RWPE2 (cell line): ENCODE data around the gene HLCS.

ENCODE experiments used
- ATAC-seq: fragments of 200-7000 bp; cut with Tn5 transposase; 3 replicates; pipeline ENCODE4 v1.9.1; 2021; ENCODE audit warnings: low read depth
- DNase-seq: peaks from one replicate; pipeline ENCODE4 v3.0.0-alpha.2; 2020; ENCODE audit warnings: low spot score
- H3K27ac ChIP-seq: fragments of 450-650 bp; 2 replicates; pipeline ENCODE4 v1.5.1; 2017; ENCODE audit warnings: mild to moderate bottlenecking; ENCODE audit not compliant: poor library complexity, severe bottlenecking
- H3K27me3 ChIP-seq: fragments of 250-450 bp; sonication (Bioruptor Pico); 2 replicates; pipeline ENCODE4 v1.5.1; 2021; ENCODE audit warnings: mild to moderate bottlenecking, moderate library complexity; ENCODE audit not compliant: insufficient read depth, poor library complexity, severe bottlenecking
- H3K36me3 ChIP-seq: fragments of 250-450 bp; sonication (Bioruptor Pico); 2 replicates; pipeline ENCODE4 v1.5.1; 2020; ENCODE audit warnings: low read depth, mild to moderate bottlenecking, moderate library complexity
- H3K4me1 ChIP-seq: fragments of 250-450 bp; sonication (Bioruptor Pico); 2 replicates; pipeline ENCODE4 v1.5.1; 2021; ENCODE audit warnings: mild to moderate bottlenecking, moderate library complexity; ENCODE audit not compliant: insufficient read depth, poor library complexity, severe bottlenecking
- H3K4me3 ChIP-seq: fragments of 250-450 bp; sonication (Bioruptor Pico); 2 replicates; pipeline ENCODE4 v1.5.1; 2021; ENCODE audit warnings: mild to moderate bottlenecking, moderate library complexity; ENCODE audit not compliant: severe bottlenecking
- H3K9me3 ChIP-seq: fragments of 250-450 bp; sonication (Bioruptor Pico); 2 replicates; pipeline ENCODE4 v1.5.1; 2021; ENCODE audit warnings: mild to moderate bottlenecking, moderate library complexity; ENCODE audit not compliant: severe bottlenecking
- TF ChIP-seq, protein P1 (sequence below): fragments of 450-650 bp; IDR thresholded peaks from one replicate; pipeline ENCODE4 v1.5.1; 2017; ENCODE audit warnings: mild to moderate bottlenecking, moderate library complexity; ENCODE audit not compliant: poor library complexity, severe bottlenecking

The HLCS gene

DNA sequence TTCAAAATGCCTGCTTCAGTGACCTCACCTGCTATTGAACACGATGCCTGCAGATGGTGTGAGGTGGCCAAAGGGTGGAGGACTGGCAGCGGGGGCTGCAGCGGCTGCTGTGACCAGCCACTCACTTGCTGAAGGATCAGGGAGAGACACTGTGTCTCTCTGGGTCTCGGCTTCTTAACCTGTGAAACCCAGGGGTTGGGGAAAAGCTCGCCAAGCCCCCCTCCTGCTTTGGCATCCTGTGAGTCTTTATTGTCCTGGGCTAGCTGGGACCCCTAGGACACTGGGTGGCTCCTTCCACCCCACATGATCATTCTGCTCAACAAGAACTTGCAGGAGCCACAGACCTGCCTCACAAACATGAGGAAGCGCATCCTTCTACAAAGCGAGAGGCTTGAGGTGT, 154.7 kb downstream of the HLCS start:
- no peak for DNase-seq
- H3K36me3 ChIP-seq, result no peaks in the 10 kb centered on the region
- ATAC-seq, result no peak
- no peaks in the 10 kb centered on the region for H3K27me3 ChIP-seq
- no peak overlapping the region for H3K27ac ChIP-seq
- H3K4me3 ChIP-seq, result no peak overlapping the region
- H3K4me1 ChIP-seq, result no peaks in the 10 kb centered on the region
- TF ChIP-seq, protein P1, sequence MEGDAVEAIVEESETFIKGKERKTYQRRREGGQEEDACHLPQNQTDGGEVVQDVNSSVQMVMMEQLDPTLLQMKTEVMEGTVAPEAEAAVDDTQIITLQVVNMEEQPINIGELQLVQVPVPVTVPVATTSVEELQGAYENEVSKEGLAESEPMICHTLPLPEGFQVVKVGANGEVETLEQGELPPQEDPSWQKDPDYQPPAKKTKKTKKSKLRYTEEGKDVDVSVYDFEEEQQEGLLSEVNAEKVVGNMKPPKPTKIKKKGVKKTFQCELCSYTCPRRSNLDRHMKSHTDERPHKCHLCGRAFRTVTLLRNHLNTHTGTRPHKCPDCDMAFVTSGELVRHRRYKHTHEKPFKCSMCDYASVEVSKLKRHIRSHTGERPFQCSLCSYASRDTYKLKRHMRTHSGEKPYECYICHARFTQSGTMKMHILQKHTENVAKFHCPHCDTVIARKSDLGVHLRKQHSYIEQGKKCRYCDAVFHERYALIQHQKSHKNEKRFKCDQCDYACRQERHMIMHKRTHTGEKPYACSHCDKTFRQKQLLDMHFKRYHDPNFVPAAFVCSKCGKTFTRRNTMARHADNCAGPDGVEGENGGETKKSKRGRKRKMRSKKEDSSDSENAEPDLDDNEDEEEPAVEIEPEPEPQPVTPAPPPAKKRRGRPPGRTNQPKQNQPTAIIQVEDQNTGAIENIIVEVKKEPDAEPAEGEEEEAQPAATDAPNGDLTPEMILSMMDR, result no peak
- peaks cover 2% of the 10 kb centered on the region for H3K9me3 ChIP-seq

DNA sequence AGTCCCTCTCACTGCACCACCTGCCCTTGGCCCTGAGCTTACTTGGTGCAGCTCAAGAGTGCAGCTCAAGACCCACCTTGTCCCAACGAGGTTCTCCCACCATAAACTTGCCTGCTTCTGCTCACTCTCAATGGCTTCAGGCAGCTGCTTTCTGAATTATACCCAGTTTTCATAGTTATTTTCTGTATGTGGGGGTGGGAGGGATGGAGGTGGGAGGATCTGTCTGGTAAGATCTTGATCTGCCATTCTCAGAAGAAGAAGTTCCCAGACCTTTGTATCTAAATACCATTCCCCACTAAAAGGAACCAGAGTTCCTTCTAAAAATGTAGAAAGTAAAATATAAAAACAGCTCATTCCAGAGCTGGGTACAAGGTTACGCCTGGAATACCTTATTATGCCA, 156.0 kb downstream of the HLCS start:
- Histone ChIP-seq H3K27me3 (no peaks in the 10 kb centered on the region), H3K4me3 (no peak overlapping the region), H3K27ac (no peak overlapping the region), H3K36me3 (no peaks in the 10 kb centered on the region), H3K9me3 (peaks cover 2% of the 10 kb centered on the region), H3K4me1 (no peaks in the 10 kb centered on the region)
- ATAC-seq, result no peak
- no peak for DNase-seq
- TF ChIP-seq, protein P1, result no peak

DNA sequence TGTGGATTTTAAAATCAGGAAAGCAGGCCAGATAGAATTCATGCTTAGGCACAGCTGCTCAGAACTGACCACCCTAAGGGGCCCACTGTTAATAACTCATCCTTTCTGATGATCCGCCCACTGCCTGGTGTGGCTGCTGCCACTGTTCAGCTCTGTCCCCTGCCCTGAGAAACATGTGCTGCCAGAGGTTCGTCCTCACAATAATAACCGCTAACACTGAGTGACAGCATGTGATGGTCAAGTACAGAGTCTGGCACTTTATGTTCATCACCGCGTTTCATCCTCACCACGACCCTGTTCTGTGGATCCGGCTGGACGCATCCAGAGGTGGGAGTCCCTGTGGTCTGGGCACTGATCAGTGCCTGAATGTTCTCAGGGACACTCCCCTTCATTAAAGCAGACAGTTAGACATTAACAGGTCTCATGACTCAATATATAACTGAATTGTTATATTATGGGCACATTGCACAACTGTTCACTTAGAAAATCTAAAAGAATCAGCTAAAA, 159.0 kb downstream of the HLCS start:
- ATAC-seq (no peak), DNase-seq (no peak)
- H3K9me3 ChIP-seq, result peaks cover 2% of the 10 kb centered on the region
- TF ChIP-seq, protein P1, result no peak
- H3K27me3 ChIP-seq, result no peaks in the 10 kb centered on the region
- no peaks in the 10 kb centered on the region for H3K4me1 ChIP-seq
- no peak overlapping the region for H3K27ac ChIP-seq
- no peak overlapping the region for H3K4me3 ChIP-seq
- no peaks in the 10 kb centered on the region for H3K36me3 ChIP-seq

DNA sequence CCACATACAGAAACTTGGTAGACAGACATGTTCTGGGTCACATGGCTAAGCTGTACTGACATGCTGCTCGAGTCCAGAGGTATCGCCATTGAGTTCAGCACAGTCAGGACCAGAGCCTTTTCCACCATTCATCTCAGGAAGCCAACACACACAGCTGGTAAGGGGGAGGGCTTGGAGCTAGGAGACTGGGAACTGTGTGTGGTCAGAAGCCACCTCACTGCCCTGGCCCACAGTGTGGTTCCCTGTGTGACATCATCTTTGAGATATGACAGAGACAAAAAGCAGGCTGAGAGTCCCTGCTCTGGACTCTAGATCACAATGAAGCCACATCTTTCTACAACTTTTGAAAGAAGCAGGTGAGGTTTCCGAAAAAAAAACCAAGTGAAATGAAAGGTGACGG, 160.4 kb downstream of the HLCS start:
- TF ChIP-seq, protein P1, result no peak

DNA sequence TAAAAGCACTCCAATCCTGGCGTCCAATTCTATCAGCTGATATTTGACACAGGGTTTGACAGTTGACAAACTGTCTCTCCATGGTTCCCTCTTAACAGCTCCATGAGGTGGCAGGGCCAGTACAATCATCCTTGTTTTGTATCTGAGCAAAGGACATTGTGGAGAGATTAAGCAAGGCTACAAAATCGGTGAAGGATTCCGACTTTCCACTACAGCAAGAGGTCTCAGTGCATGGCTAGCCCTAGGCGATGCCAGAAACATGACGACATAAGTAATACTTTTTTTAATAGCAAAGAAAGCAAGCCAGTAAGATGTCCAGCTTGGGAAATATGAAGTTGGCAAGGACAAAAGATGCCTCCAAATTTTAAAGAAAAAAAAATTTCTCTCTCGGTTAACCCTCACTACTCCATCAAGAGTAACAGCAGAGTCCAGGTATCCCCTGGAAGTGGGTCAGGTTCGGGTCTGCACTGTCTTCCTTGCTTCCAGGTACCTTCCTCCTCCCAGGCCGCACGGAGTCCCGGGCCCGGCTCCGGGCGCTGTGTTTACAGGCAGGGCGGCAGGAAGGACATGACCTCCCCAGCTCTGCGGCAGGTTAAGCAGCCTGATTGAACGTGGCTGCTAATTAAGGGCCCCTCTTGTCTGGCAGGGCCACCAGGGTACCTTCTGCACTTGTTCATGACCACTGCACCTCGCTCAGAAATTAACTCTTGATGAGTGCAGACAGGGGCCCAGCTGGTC, 161.4 kb downstream of the HLCS start:
- Histone ChIP-seq H3K27me3 (no peaks in the 10 kb centered on the region), H3K36me3 (no peaks in the 10 kb centered on the region), H3K9me3 (no peaks in the 10 kb centered on the region), H3K4me3 (no peak overlapping the region), H3K4me1 (no peaks in the 10 kb centered on the region), H3K27ac (no peak overlapping the region)
- ATAC-seq (no peak), DNase-seq (no peak)
- TF ChIP-seq, protein P1, result no peak

More for the DNA sequence above, 160.4 kb downstream of the HLCS start:
- no peak overlapping the region for H3K4me3 ChIP-seq
- H3K27ac ChIP-seq, result no peak overlapping the region
- no peaks in the 10 kb centered on the region for H3K27me3 ChIP-seq
- H3K9me3 ChIP-seq, result peaks cover 2% of the 10 kb centered on the region
- ATAC-seq (no peak), DNase-seq (no peak)
- H3K36me3 ChIP-seq, result no peaks in the 10 kb centered on the region
- no peaks in the 10 kb centered on the region for H3K4me1 ChIP-seq
